H1 (cell line): ENCODE measurements around the gene ZNF528. TPM values are rescaled to one million over a fixed set of nuclear protein-coding genes. Genes with fewer than 3 reads are reported as not detected.

Experiments used
- CTCF ChIA-PET: fragments of 300-600 bp; sonication (Branson Sonifier 250); formaldehyde crosslinking; loops from one replicate; lab custom pipeline; 2021; ENCODE audit not compliant: partially characterized antibody; lab: Charles Lee
- POLR2A ChIA-PET: fragments of 300-600 bp; sonication (Branson Sonifier 250); formaldehyde crosslinking; loops from one replicate; lab custom pipeline; 2021; ENCODE audit warnings: inconsistent platforms; ENCODE audit not compliant: partially characterized antibody; lab: Charles Lee
- DNase-seq, 2 experiments: peaks; one replicate each; pipeline versions ENCODE4 v3.0.0 to v3.0.0-alpha.2; 2010 to 2022; ENCODE audit warnings: low spot score in 2 of 2, low read depth in 1 of 2, mixed read lengths in 1 of 2
- FAIRE-seq: peaks from 2 replicates; lab custom pipeline; 2011; peaks lifted over from hg19 to GRCh38; lab: Jason Lieb, UNC
- H2AFZ ChIP-seq: 2 replicates; pipeline ENCODE4 v1.8.1; 2012; ENCODE audit warnings: low read length, inconsistent platforms
- H2AK5ac ChIP-seq: 2 replicates; pipeline ENCODE4 v1.6.1; 2013; ENCODE audit warnings: low read depth, low read length
- H2BK120ac ChIP-seq: replicated peaks from 2 replicates; pipeline ENCODE3; 2013; ENCODE audit warnings: low read depth, low read length, inconsistent platforms
- H2BK12ac ChIP-seq: 2 replicates; pipeline ENCODE4 v1.6.1; 2013; ENCODE audit warnings: low read depth, low read length
- H2BK15ac ChIP-seq: 2 replicates; pipeline ENCODE4 v1.6.1; 2013; ENCODE audit warnings: low read length
- H2BK20ac ChIP-seq: 2 replicates; pipeline ENCODE4 v1.6.1; 2013; ENCODE audit warnings: low read length
- H2BK5ac ChIP-seq: 2 replicates; pipeline ENCODE4 v1.6.1; 2013; ENCODE audit warnings: low read depth, low read length
- H3K14ac ChIP-seq: 2 replicates; pipeline ENCODE4 v1.6.1; 2013; ENCODE audit warnings: inconsistent platforms; ENCODE audit not compliant: insufficient read length
- H3K18ac ChIP-seq: 2 replicates; pipeline ENCODE4 v1.6.1; 2013; ENCODE audit warnings: low read length; ENCODE audit errors: extremely low read depth
- H3K23ac ChIP-seq: 2 replicates; pipeline ENCODE4 v1.6.1; 2013; ENCODE audit warnings: inconsistent platforms; ENCODE audit not compliant: insufficient read length
- H3K23me2 ChIP-seq: 2 replicates; pipeline ENCODE4 v1.6.1; 2013; ENCODE audit warnings: low read depth, low read length
- H3K27ac ChIP-seq: 2 replicates; pipeline ENCODE4 v1.6.1; 2011; ENCODE audit warnings: low read depth, low read length, inconsistent platforms
- H3K27me3 ChIP-seq, 4 experiments: replicated peaks in 1 of 4; 1 replicate in 1 of 4; 2 replicates in 3 of 4; pipeline versions ENCODE4 v1.6.1 to v1.8.1; 2011 to 2013; ENCODE audit warnings: low read length in 3 of 4, mild to moderate bottlenecking in 3 of 4, inconsistent platforms in 2 of 4, mixed read lengths in 2 of 4, moderate library complexity in 1 of 4; ENCODE audit not compliant: control insufficient read depth in 3 of 4, insufficient read depth in 3 of 4; ENCODE audit errors: extremely low read depth in 1 of 4
- H3K36me3 ChIP-seq, 4 experiments: 2 replicates each; pipeline versions ENCODE4 v1.6.1 to v1.8.1; 2011 to 2013; ENCODE audit warnings: mild to moderate bottlenecking in 4 of 4, low read length in 3 of 4, moderate library complexity in 2 of 4, control low read depth in 1 of 4, inconsistent platforms in 1 of 4; ENCODE audit not compliant: insufficient read depth in 4 of 4, control insufficient read depth in 2 of 4
- H3K4ac ChIP-seq: replicated peaks from 2 replicates; pipeline ENCODE3; 2013; ENCODE audit warnings: low read length, low read depth, mixed read lengths, inconsistent platforms; ENCODE audit not compliant: insufficient read length
- H3K4me1 ChIP-seq, 4 experiments: replicated peaks in 1 of 4; 1 replicate in 1 of 4; 2 replicates in 3 of 4; pipeline versions ENCODE4 v1.6.1 to v1.8.1; 2011 to 2013; ENCODE audit warnings: low read length in 3 of 4, inconsistent platforms in 2 of 4, mixed read lengths in 1 of 4; ENCODE audit not compliant: insufficient read depth in 4 of 4, control insufficient read depth in 3 of 4
- H3K4me2 ChIP-seq, 2 experiments: 2 replicates each; pipeline versions ENCODE4 v1.6.1 to v1.8.1; 2011 to 2013; ENCODE audit warnings: low read depth in 2 of 2, low read length in 2 of 2, control low read depth in 1 of 2, inconsistent platforms in 1 of 2, mild to moderate bottlenecking in 1 of 2; ENCODE audit not compliant: insufficient read depth in 1 of 2
- H3K4me3 ChIP-seq, 4 experiments: fragments of 200-600, 300-600 bp in 1 of 4; sonication (generic), shearing (Covaris generic), sonication (Bioruptor Twin) in 1 of 4; 2 replicates each; pipeline versions ENCODE4 v1.5.1 to v1.8.1; 2011 to 2016; ENCODE audit warnings: low read length in 4 of 4, low read depth in 3 of 4, control low read depth in 2 of 4, inconsistent platforms in 2 of 4, mild to moderate bottlenecking in 2 of 4, mixed read lengths in 1 of 4, moderate library complexity in 1 of 4; ENCODE audit not compliant: insufficient read depth in 2 of 4; ENCODE audit errors: extremely low read depth in 1 of 4
- H3K56ac ChIP-seq: replicated peaks from 2 replicates; pipeline ENCODE3; 2013; ENCODE audit warnings: low read depth, mild to moderate bottlenecking, mixed read lengths, low read length, inconsistent platforms; ENCODE audit not compliant: insufficient read length
- H3K79me1 ChIP-seq: 2 replicates; pipeline ENCODE4 v1.6.1; 2013; ENCODE audit warnings: low read depth, low read length, control low read depth
- H3K79me2 ChIP-seq, 2 experiments: 2 replicates each; pipeline versions ENCODE4 v1.6.1 to v1.8.1; 2012 to 2013; ENCODE audit warnings: low read length in 2 of 2, mild to moderate bottlenecking in 2 of 2, inconsistent platforms in 1 of 2; ENCODE audit not compliant: insufficient read depth in 2 of 2, control insufficient read depth in 1 of 2
- H3K9ac ChIP-seq, 4 experiments: replicated peaks in 1 of 4; 1 replicate in 1 of 4; 2 replicates in 3 of 4; pipeline versions ENCODE4 v1.6.1 to v1.8.1; 2011 to 2013; ENCODE audit warnings: low read depth in 3 of 4, low read length in 3 of 4, control low read depth in 2 of 4, mild to moderate bottlenecking in 2 of 4, moderate library complexity in 2 of 4, inconsistent platforms in 1 of 4; ENCODE audit errors: extremely low read depth in 1 of 4
- H3K9me3 ChIP-seq, 2 experiments: 2 replicates each; pipeline versions ENCODE4 v1.6.1 to v1.8.1; 2012 to 2013; ENCODE audit warnings: mild to moderate bottlenecking in 2 of 2, moderate library complexity in 2 of 2, control low read depth in 1 of 2, inconsistent platforms in 1 of 2, low read depth in 1 of 2, low read length in 1 of 2, mixed read lengths in 1 of 2; ENCODE audit not compliant: insufficient read depth in 2 of 2
- H4K20me1 ChIP-seq, 2 experiments: replicated peaks in 1 of 2; 2 replicates each; pipeline versions ENCODE3 to v1.8.1; 2011 to 2013; ENCODE audit warnings: inconsistent platforms in 2 of 2, low read length in 2 of 2, mild to moderate bottlenecking in 1 of 2; ENCODE audit not compliant: insufficient read depth in 2 of 2, control insufficient read depth in 1 of 2
- H4K5ac ChIP-seq: 2 replicates; pipeline ENCODE4 v1.6.1; 2013; ENCODE audit warnings: low read length, low read depth, mixed read lengths, inconsistent platforms; ENCODE audit not compliant: insufficient read length
- H4K8ac ChIP-seq: 2 replicates; pipeline ENCODE4 v1.8.0; 2013; ENCODE audit warnings: mild to moderate bottlenecking, moderate library complexity, low read length, inconsistent platforms; ENCODE audit not compliant: insufficient read depth; ENCODE audit errors: extremely low read depth
- H4K91ac ChIP-seq: replicated peaks from 2 replicates; pipeline ENCODE3; 2013; ENCODE audit warnings: low read length, mixed read lengths, inconsistent platforms; ENCODE audit not compliant: insufficient read length
- ASH2L ChIP-seq: fragments of 200-600, 300-600 bp; sonication (generic); IDR thresholded peaks from one replicate; pipeline ENCODE4 v1.7.1; 2017; ENCODE audit warnings: low read length
- BCL11A ChIP-seq, 2 experiments: IDR thresholded peaks; one replicate each; pipeline ENCODE4 v1.6.1; 2011; ENCODE audit warnings: low read depth in 2 of 2, low read length in 2 of 2, mild to moderate bottlenecking in 2 of 2
- CREB1 ChIP-seq: IDR thresholded peaks from 2 replicates; pipeline ENCODE4 v1.6.1; 2012; ENCODE audit warnings: inconsistent platforms
- FOSL1 ChIP-seq: IDR thresholded peaks from 2 replicates; pipeline ENCODE4 v1.6.1; 2011; ENCODE audit warnings: mild to moderate bottlenecking, low read depth, low read length, moderate library complexity; ENCODE audit not compliant: insufficient read depth
- JUND ChIP-seq: IDR thresholded peaks from 2 replicates; pipeline ENCODE4 v1.6.1; 2011; ENCODE audit warnings: mild to moderate bottlenecking, improper control_type of control experiment, low read length
- KDM1A ChIP-seq: fragments of 200-600, 300-600 bp; sonication (generic); IDR thresholded peaks from 2 replicates; pipeline ENCODE4 v1.7.1; 2016; ENCODE audit warnings: mild to moderate bottlenecking, low read length, borderline replicate concordance
- MAFK ChIP-seq: IDR thresholded peaks from 2 replicates; pipeline ENCODE4 v1.6.1; 2012; ENCODE audit warnings: low read depth, mild to moderate bottlenecking, improper control_type of control experiment, low read length
- NRF1 ChIP-seq: IDR thresholded peaks from 2 replicates; pipeline ENCODE4 v1.6.1; 2011; ENCODE audit warnings: mild to moderate bottlenecking, low read depth, low read length, improper control_type of control experiment
- POLR2A ChIP-seq, 2 experiments: IDR thresholded peaks; 1 replicate in 1 of 2; 2 replicates in 1 of 2; pipeline ENCODE4 v1.6.1; 2011; ENCODE audit warnings: low read depth in 2 of 2, low read length in 2 of 2, mild to moderate bottlenecking in 2 of 2; ENCODE audit errors: control extremely low read depth in 1 of 2
- SIRT6 ChIP-seq: IDR thresholded peaks from one replicate; pipeline ENCODE4 v1.7.1; 2012; ENCODE audit warnings: low read length, inconsistent platforms
- SRF ChIP-seq: IDR thresholded peaks from 2 replicates; pipeline ENCODE4 v1.6.1; 2011; ENCODE audit warnings: mild to moderate bottlenecking, low read depth, low read length, moderate library complexity
- TBP ChIP-seq: IDR thresholded peaks from 2 replicates; pipeline ENCODE4 v1.6.1; 2011; ENCODE audit warnings: low read depth, low read length, improper control_type of control experiment
- TEAD4 ChIP-seq: IDR thresholded peaks from 2 replicates; pipeline ENCODE4 v1.6.1; 2012; ENCODE audit warnings: low read depth, low read length, inconsistent platforms, mixed read lengths
- WGBS, 2 experiments: shearing (Covaris generic) in 1 of 2; methylation state at CpG; one replicate each; pipeline versions ENCODE4 v1.1.6 to v1.1.7; 2013 to 2015; ENCODE audit warnings: low lambda C conversion rate in 2 of 2, mixed read lengths in 2 of 2, inconsistent platforms in 1 of 2, low coverage in 1 of 2, missing lambda C conversion rate in 1 of 2; ENCODE audit not compliant: insufficient replicate concordance in 2 of 2, insufficient coverage in 1 of 2, insufficient read length in 1 of 2; ENCODE audit errors: extremely low coverage in 1 of 2, missing lambda C conversion rate in 1 of 2; 5-methylcytosine and 5-hydroxymethylcytosine counted together
- polyA plus RNA-seq, 7 experiments: library from polyadenylated mRNA; depleted of rRNA in 3 of 7; stranded (reverse) in 5 of 7; unstranded in 2 of 7; fragments of >200 nt in 5 of 7; fragments of 200-250 nt in 2 of 7; gene quantifications; 1 replicate in 5 of 7; 2 replicates in 1 of 7; 4 replicates in 1 of 7; pipeline versions ENCODE4 v1.2.1 to v1.2.3, GENCODE V29; 2011 to 2013; ENCODE audit warnings: missing spikeins in 2 of 7, mixed read lengths in 2 of 7
- total RNA-seq: library from RNA; stranded (reverse); fragmentation: NEBNext Ultra II Directional; extraction: Animal tissue kit (Norgen Biotek cat#: 25700); gene quantifications from 2 replicates; pipeline ENCODE4 v1.2.1, GENCODE V29; 2021
- TF ChIP-seq, protein P1 (sequence below), 3 experiments: IDR thresholded peaks; 1 replicate in 2 of 3; 2 replicates in 1 of 3; pipeline versions ENCODE4 v1.5.1 to v1.6.1; 2011; ENCODE audit warnings: low read length in 3 of 3, mild to moderate bottlenecking in 3 of 3, inconsistent platforms in 2 of 3, low read depth in 1 of 3, moderate library complexity in 1 of 3; ENCODE audit not compliant: insufficient read depth in 1 of 3; ENCODE audit errors: control extremely low read depth in 1 of 3

Gene ZNF528
- total and polyA plus RNA-seq, 2 of the 8 experiments (the other 6 are each of a cell fraction or from before 2014, with no cell fraction given), result 0.58 to 4.2 TPM

DNA sequence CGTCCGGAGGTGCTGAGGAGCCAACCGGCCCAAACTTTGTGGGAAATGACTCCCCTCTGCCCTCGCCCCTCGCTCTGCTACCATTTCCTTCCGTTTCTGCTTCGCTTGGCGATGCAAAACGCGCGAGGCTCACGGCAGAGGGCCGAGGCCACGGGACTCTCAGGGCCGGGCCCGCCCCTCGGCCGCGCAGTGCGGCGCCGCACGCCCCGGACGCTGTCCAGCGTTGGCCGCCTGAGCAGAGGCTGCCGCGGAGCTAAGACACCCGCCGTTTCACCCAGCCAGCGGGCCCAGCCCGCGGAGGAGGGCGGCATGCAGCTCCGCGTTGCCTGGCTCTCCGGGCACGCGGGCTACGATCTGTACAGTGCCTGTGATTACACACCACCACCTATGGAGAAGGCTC, 53.6 kb downstream of the ZNF528 start:
- no peak overlapping the region for H3K27ac ChIP-seq
- 94% methylated on average over 38 of the region's 41 CpGs; no CpG with 5 or more reads in 1 of the 2 experiments for WGBS, 2 experiments
- H2BK12ac ChIP-seq, result no peak overlapping the region
- H4K5ac ChIP-seq, result no peak overlapping the region
- DNase-seq, result no peak
- no peak overlapping the region for H3K18ac ChIP-seq
- 0 out of 8 replicates have a peak, but pooled peaks cover 0 to 3% (median 0%) of the 10 kb centered on the region in 4 experiments for H3K36me3 ChIP-seq
- H2BK20ac ChIP-seq, result no peak overlapping the region
- no peak overlapping the region for H2BK120ac ChIP-seq
- H2AK5ac ChIP-seq, result no peak overlapping the region
- no peaks in the 10 kb centered on the region for H4K20me1 ChIP-seq
- H3K9ac ChIP-seq, result no peak overlapping the region
- H2BK5ac ChIP-seq, result no peak overlapping the region
- H4K8ac ChIP-seq, result no peak overlapping the region
- H2BK15ac ChIP-seq, result no peak overlapping the region
- TF ChIP-seq CREB1, result no peak
- TF ChIP-seq MAFK, result no peak
- no peak for TF ChIP-seq TBP
- no peak for TF ChIP-seq JUND
- no peak for TF ChIP-seq BCL11A (IDR thresholded peaks at IDR 0.05; ENCODE audit: low read depth in 2 of 2, low read length in 2 of 2)
- no peak for TF ChIP-seq TEAD4
- no peak for TF ChIP-seq KDM1A
- no peak for TF ChIP-seq POLR2A (IDR thresholded peaks at IDR 0.05; ENCODE audit: control extremely low read depth in 1 of 2, low read depth in 2 of 2, low read length in 2 of 2)
- no peak for TF ChIP-seq SIRT6
- TF ChIP-seq ASH2L, result no peak
- TF ChIP-seq, protein P1, sequence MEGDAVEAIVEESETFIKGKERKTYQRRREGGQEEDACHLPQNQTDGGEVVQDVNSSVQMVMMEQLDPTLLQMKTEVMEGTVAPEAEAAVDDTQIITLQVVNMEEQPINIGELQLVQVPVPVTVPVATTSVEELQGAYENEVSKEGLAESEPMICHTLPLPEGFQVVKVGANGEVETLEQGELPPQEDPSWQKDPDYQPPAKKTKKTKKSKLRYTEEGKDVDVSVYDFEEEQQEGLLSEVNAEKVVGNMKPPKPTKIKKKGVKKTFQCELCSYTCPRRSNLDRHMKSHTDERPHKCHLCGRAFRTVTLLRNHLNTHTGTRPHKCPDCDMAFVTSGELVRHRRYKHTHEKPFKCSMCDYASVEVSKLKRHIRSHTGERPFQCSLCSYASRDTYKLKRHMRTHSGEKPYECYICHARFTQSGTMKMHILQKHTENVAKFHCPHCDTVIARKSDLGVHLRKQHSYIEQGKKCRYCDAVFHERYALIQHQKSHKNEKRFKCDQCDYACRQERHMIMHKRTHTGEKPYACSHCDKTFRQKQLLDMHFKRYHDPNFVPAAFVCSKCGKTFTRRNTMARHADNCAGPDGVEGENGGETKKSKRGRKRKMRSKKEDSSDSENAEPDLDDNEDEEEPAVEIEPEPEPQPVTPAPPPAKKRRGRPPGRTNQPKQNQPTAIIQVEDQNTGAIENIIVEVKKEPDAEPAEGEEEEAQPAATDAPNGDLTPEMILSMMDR (IDR thresholded peaks at IDR 0.05; ENCODE audit: control extremely low read depth in 1 of 3, insufficient read depth in 1 of 3, low read depth in 1 of 3, low read length in 3 of 3), result no peak
- no peak for TF ChIP-seq SRF
- TF ChIP-seq NRF1, result no peak
- TF ChIP-seq FOSL1, result no peak
- H3K56ac ChIP-seq, result no peak overlapping the region
- POLR2A ChIA-PET, result interaction anchor here (1.0 kb wide), 1 partner anchor 53 kb away, joined by 4 read pairs; no protein-coding TSS in a partner anchor
- H3K4me2 ChIP-seq, result no peak overlapping the region
- H3K23ac ChIP-seq, result no peak overlapping the region
- H3K14ac ChIP-seq, result no peak overlapping the region
- no peak overlapping the region for H3K4me3 ChIP-seq
- H3K4ac ChIP-seq, result no peak overlapping the region
- no peaks in the 10 kb centered on the region for H3K27me3 ChIP-seq
- no peaks in the 10 kb centered on the region for H3K79me1 ChIP-seq
- CTCF ChIA-PET, result interaction anchor here (0.6 to 0.7 kb wide), 2 partner anchors 469 to 518 kb away, joined by 3 read pairs; no protein-coding TSS in a partner anchor
- no peaks in the 10 kb centered on the region for H3K4me1 ChIP-seq
- no peaks in the 10 kb centered on the region for H3K23me2 ChIP-seq
- H3K9me3 ChIP-seq, result peaks cover 41 to 66% of the 10 kb centered on the region in 2 experiments
- no peak overlapping the region for H2AFZ ChIP-seq
- no peak overlapping the region for H4K91ac ChIP-seq
- no peak for FAIRE-seq
- H3K79me2 ChIP-seq, result no peaks in the 10 kb centered on the region
